SHP77 treated with DMSO at 0.1 percent for 48 hours (cell line): ENCODE measurements around the gene SLC25A44.

Source experiments
- DNase-seq: peaks from one replicate; lab custom pipeline; 2025; lab: John Stamatoyannopoulos, UW

Gene SLC25A44

GRCh38 chr1:156193488-156194299 lies at the start of gene SLC25A44:
TSS of gene SLC25A44 (plus strand) at chr1:156194104. CDS start at chr1:156199848, 5,744 bp downstream.
- peak; percentile 100 for DNase-seq

GRCh38 chr1:156144742-156145141 lies 49.2 kb upstream of the SLC25A44 start:
- no peak for DNase-seq

- no peak for DNase-seq
Observed at GRCh38 chr1:156145650-156146019, 48.3 kb upstream of the SLC25A44 start.

GRCh38 chr1:156146020-156146768 lies 47.7 kb upstream of the SLC25A44 start:
- DNase-seq, result peak; percentile 93

GRCh38 chr1:156146769-156147405 lies 47.0 kb upstream of the SLC25A44 start:
- no peak for DNase-seq

- no peak for DNase-seq
Observed at GRCh38 chr1:156148216-156148615, 45.7 kb upstream of the SLC25A44 start.

- DNase-seq, result no peak
Observed at GRCh38 chr1:156149374-156150332, 44.3 kb upstream of the SLC25A44 start.

- DNase-seq, result no peak
Observed at GRCh38 chr1:156150333-156151011, 43.4 kb upstream of the SLC25A44 start.

GRCh38 chr1:156151093-156151688 lies 42.7 kb upstream of the SLC25A44 start:
- no peak for DNase-seq

- no peak for DNase-seq
Observed at GRCh38 chr1:156152628-156153027, 41.3 kb upstream of the SLC25A44 start.

GRCh38 chr1:156153362-156153761 lies 40.5 kb upstream of the SLC25A44 start, which contains the start of gene SEMA4A:
TSS of gene SEMA4A (plus strand) at chr1:156153585. CDS start at chr1:156154579, 994 bp downstream.
- DNase-seq, result no peak

GRCh38 chr1:156154317-156154749 lies 39.6 kb upstream of the SLC25A44 start:
- DNase-seq, result no peak

GRCh38 chr1:156155756-156156510 lies 38.0 kb upstream of the SLC25A44 start:
- DNase-seq, result no peak

GRCh38 chr1:156157506-156157905 lies 36.4 kb upstream of the SLC25A44 start:
- no peak for DNase-seq

- no peak for DNase-seq
Observed at GRCh38 chr1:156157966-156158365, 35.9 kb upstream of the SLC25A44 start.

GRCh38 chr1:156160000-156160742 lies 33.7 kb upstream of the SLC25A44 start:
- no peak for DNase-seq

- no peak for DNase-seq
Observed at GRCh38 chr1:156160743-156161171, 33.1 kb upstream of the SLC25A44 start.

- no peak for DNase-seq
Observed at GRCh38 chr1:156162430-156163037, 31.4 kb upstream of the SLC25A44 start.
